Sciatic nerve (tissue), 2 donors: ENCODE results near the gene MRPL23. TPM values are rescaled to one million over a fixed set of nuclear protein-coding genes. Genes with fewer than 3 reads are reported as not detected.

Experiments
- ATAC-seq: fragments of 200-7000 bp; cut with Tn5 transposase; one replicate; pipeline ENCODE4 v1.9.1; 2020; ENCODE audit warnings: mild to moderate bottlenecking, moderate library complexity
- DNase-seq: peaks from one replicate; pipeline ENCODE4 v3.0.0-alpha.2; 2020; ENCODE audit warnings: low spot score
- intact Hi-C: fragments of 100-400 bp; cut with DNase I; formaldehyde crosslinking; loops from one replicate; pipeline ENCODE4 v1.14.2; 2022
- total RNA-seq: library from RNA; stranded (reverse); fragmentation: NEBNext Ultra II Directional; extraction: Animal tissue kit (Norgen Biotek cat#: 25700); gene quantifications from one replicate; pipeline ENCODE4 v1.2.1, GENCODE V29; 2021
- donor health status: DM: no; HTN: no; CAD: no.
- donor health status: DM: no; HTN: no; CAD: no.

Gene MRPL23
- total RNA-seq, 1 donor from 2014 or later = 39.5 TPM

DNA sequence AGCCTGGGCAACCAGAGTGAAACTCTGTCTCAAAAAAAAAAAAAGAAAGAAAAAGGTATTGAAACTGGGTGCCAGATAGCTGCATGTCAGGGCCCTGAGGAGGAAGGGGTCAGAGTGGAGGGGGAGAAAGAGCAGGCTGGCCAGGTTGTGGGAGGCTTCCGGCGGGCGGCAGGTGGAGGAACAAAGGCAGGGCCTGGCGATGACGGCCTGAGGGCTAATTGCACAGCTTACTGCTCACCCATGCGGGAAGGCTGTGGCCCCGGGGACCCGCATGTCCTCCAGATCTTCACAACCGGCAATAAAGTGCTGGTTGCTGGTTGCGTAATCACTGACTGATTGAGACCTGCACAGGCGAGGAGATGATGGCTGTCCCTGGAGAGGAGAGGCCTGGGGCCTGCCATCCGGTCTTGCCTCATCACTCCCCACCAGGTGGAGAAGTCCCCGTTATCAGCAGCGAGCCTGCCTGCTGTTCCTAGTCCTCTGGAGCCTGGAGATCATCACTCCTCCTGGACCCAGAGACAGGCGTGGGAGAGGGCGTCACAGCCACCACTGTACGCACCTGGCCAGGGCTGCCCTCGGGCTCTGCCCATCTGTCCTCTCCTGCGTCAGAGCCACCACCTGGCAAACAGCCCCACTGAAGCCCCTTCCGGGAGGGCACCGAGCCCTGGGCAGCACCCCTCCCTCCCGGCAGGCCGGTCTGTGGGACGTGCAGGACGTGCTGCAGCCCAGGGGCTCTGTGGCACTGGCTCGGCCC is 31.8 kb downstream of the MRPL23 start:
- intact Hi-C loops = no loop called here
- peak; percentile 26 for DNase-seq
- ATAC-seq = peak; percentile 77

DNA sequence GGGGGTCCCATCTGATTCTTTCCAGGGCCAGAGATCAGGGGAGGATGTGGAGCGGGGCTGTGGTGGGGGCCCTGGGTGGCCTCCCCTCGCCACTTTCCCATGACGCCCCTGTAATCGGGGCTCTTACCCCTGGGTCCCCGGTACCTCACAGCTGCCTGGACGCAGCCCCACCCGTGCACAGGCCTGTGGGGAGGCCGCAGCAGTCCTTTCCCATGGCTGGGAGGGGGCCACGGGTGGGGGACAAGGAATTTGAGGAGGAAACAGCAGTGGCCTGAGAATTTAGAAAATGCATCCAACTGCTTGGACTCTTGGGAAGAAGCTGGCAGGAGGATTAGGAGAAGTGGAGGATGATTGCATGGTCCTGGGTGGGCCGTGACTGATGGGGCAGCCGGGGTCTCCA is 32.5 kb downstream of the MRPL23 start:
- no peak for DNase-seq

GRCh38 chr11:1982873-1983600 is 35.9 kb downstream of the MRPL23 start:
- ATAC-seq (peak; percentile 50), DNase-seq (no peak)
- intact Hi-C loops = no loop called here

More for the DNA sequence above, 32.5 kb downstream of the MRPL23 start:
- no peak for ATAC-seq
- intact Hi-C loops = no loop called here

DNA sequence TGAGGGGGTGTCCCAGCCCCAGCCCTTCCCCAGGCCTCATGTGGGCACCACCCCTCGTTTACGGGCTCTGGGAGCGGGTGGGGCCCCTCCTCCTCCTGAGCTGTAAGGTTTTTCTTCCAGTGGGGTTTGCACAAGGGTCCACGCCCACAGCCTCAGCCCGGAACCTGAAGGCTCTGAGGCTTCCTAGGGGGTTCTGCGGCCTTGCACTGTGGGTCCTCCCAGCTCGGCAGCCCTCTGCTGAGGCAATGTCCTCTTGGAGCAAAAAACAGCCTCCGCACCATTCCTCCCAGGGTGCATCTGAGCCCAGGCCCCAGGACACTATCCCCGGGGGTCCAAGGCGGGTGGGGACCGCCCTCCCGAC is 36.4 kb downstream of the MRPL23 start:
- intact Hi-C loops = no loop called here
- ATAC-seq = no peak
- DNase-seq = peak; percentile 26

DNA sequence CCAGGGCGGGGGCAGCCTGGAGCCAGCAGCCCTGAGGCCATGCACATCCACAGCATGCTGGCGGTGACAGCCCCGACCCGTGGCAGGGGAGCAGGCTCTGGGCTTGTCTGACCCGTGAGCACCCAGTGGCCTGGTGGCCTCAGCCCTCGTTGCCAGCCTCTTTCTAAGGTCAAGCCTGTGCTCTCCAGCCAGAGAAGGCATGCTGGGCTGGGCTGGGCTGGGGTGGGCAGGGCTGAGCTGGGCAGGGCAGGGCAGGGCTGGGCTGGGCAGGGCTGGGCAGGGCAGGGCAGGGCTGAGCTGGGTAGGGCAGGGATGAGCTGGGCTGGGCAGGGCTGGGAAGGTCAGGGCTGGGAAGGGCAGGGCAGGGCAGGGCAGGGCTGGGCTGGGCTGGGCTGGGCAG is 39.9 kb downstream of the MRPL23 start:
- ATAC-seq (no peak), DNase-seq (no peak)
- intact Hi-C loops = no loop called here

GRCh38 chr11:1988174-1988573 is 41.0 kb downstream of the MRPL23 start:
- DNase-seq (no peak), ATAC-seq (no peak)
- intact Hi-C loops = no loop called here

GRCh38 chr11:1988667-1989317 is 41.7 kb downstream of the MRPL23 start:
- DNase-seq (peak; percentile 37), ATAC-seq (no peak)
- intact Hi-C loops = no loop called here

DNA sequence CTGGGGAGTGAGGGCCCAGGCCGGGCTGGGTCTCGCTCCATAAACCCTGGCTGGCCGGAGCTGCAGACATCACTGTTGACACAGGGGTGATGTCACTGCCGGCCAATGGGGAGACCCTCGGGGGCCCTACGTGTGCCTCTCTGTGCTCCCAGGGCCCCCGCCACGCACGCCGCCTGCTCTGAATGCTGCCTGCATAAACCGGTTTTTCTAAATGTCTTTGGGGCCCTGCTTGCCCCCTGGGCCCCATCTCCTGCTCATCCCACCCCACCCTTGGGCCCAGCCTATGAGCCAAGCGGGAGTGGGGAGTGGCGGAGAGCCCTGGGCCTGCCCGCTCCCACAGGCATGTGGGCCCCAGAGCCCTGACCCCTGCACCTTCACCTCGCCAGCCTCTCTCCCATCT is 42.8 kb downstream of the MRPL23 start:
- peak; percentile 32 for ATAC-seq
- intact Hi-C loops = no loop called here
- no peak for DNase-seq

DNA sequence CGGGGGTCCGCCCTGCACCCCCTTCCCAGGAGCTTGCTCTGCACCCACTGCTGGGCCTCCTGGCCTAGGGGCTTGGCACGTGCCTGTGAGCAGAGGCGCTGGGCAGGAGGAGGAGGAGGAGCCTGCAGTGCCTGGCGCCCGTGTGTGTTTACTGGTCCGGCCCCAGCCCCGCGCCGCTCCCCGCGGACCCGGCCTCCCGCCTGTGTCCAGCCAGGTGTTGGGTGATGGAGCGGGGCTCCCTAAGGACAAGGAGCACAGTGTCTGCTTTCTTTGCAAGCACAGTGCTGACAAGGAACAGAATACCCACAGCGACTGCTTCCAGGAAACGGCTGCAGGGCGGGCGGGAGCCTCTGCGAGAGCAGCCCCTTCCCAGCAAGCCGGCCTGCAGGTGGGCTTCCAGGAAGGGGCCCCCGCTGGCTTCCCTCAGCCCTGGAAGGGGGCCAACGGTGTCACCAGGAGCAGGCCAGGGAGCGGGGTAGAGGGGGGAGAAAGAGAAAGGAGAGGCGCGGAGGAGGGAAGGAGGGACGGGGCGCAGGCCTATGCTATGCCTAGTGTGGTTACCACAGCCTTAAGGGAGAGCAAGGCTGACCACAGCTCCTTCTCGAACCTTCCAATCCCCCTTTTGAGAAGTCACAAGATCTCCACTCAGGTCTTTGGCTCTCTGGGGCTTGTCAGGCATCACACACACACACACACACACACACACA is 43.9 kb downstream of the MRPL23 start:
- intact Hi-C loops = no loop called here
- peak; percentile 65 for ATAC-seq
- no peak for DNase-seq

GRCh38 chr11:1992111-1992510 is 45.0 kb downstream of the MRPL23 start:
- DNase-seq (peak; percentile 51), ATAC-seq (no peak)
- intact Hi-C loops = no loop called here

GRCh38 chr11:1994121-1994520 is 47.0 kb downstream of the MRPL23 start:
- no peak for ATAC-seq
- DNase-seq = peak; percentile 45
- intact Hi-C loops = no loop called here

DNA sequence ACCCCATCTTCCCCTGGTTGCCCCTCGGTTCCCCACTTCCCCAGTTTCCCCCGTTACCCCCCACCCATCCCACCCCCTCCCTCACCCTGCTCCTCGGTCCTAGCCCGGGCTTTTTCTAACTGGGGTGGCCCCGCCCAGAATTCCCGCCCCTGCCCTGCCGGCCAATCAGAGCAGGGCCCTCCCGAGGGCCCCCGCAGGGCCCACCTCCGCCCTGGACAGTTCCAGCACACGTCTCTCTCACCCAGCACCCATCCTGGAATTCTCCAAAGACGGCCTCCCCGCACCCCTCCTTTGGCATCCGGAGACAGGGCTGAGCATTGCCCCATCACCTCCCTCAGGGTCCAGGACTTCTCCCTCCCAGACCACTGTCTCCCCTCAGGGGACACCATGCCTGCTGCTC is 50.6 kb downstream of the MRPL23 start, which contains the start of gene H19:
Gene H19 (minus strand): TSS at position 88 of the 400 bp plus-strand sequence.
- intact Hi-C loops = no loop called here
- ATAC-seq (peak; percentile 79), DNase-seq (no peak)

GRCh38 chr11:1998290-1998689 is 51.2 kb downstream of the MRPL23 start:
- intact Hi-C loops = no loop called here
- ATAC-seq = peak; percentile 78
- DNase-seq = no peak

DNA sequence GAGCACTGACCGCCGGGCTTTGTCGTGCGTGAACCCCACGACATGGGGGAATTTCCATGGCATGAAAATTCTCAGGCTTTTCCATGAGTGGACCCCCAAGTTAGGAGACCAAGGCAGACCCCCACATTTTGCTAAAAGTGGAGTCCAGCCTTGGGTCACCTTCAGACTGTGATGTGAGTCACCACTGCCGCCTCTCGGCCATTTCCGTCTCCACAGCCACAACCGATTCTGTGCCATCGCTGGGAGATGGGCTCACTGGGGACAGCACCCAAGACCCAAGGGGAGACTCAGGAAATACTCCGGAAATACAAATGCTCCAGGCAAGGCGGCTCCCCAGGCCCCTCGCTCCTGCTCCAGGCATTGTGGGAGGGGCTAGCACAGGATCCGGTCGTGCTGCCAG is 51.7 kb downstream of the MRPL23 start:
- intact Hi-C loops = no loop called here
- ATAC-seq = no peak

GRCh38 chr11:2002042-2002776 is 55.1 kb downstream of the MRPL23 start:
- ATAC-seq = peak; percentile 41
- intact Hi-C loops = no loop called here
- no peak for DNase-seq

More for the DNA sequence above, 51.7 kb downstream of the MRPL23 start:
- DNase-seq = no peak

DNA sequence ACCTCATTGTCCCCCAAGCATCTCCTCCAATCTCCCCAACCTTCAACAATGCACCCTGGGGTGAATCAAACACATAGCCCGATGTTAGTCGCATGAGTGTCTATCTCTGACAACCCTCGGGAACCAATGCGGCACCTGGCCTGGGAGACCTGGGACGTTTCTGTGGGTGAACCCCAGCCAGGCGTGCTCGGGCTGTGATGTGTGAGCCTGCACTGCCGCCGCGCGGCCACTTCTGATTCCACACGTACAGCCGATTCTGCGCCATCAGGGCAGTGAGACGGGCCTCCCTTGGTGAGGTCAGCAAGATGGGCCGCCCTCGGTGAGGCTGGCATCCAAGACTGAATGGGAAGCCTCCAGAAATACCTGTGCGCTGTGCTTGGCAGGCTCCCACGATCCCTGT is 55.7 kb downstream of the MRPL23 start:
- DNase-seq (no peak), ATAC-seq (peak; percentile 58)
- intact Hi-C loops = no loop called here

DNA sequence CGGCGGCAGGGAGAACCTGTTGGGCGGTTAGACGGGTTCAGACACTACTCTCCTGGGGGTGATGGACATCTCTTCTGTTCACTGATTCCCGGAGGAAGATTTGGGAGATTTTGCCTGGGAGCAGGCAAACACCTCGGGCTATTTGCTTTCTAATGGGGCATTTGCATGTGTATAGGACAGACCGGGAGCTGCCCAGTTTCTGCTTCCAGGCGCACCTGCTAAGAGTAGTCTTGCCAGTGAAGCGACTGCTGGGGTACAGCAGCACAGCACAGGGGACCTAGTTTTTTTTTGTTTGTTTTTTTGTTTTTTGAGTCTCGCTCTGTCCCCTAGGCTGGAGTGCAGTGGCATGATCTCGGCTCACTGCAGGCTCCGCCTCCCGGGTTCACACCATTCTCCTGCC is 57.3 kb downstream of the MRPL23 start:
- intact Hi-C loops = no loop called here

More for the DNA sequence above, 57.3 kb downstream of the MRPL23 start:
- DNase-seq (no peak), ATAC-seq (no peak)
